PC-3 (cell line): ENCODE measurements around the gene ANTXR2. TPM values are rescaled to one million over a fixed set of nuclear protein-coding genes. Genes with fewer than 3 reads are reported as not detected.

ENCODE experiments used
- ATAC-seq: fragments of 200-7000 bp; cut with Tn5 transposase; 2 replicates; pipeline ENCODE4 v1.9.1; 2020; ENCODE audit warnings: mild to moderate bottlenecking, moderate library complexity
- BruUV-seq: library from RNA; stranded (reverse); fragments of 400-500 nt; replicated peaks from 2 replicates; lab custom pipeline; 2021; lab: Mats Ljungman, UMichigan
- CTCF ChIA-PET: fragments of 300-600 bp; sonication (Branson Sonifier 250); formaldehyde crosslinking; loops from one replicate; lab custom pipeline; 2022; ENCODE audit warnings: antibody characterized with exemption; lab: Charles Lee
- POLR2A ChIA-PET: fragments of 300-600 bp; sonication (Branson Sonifier 250); formaldehyde crosslinking; loops from one replicate; lab custom pipeline; 2022; ENCODE audit warnings: antibody characterized with exemption; ENCODE audit not compliant: unreplicated experiment; lab: Charles Lee
- DNase-seq: peaks from one replicate; pipeline ENCODE4 v3.0.0-alpha.2; 2015
- H2AFZ ChIP-seq: fragments of 300-600 bp; sonication (generic); 2 replicates; pipeline ENCODE4 v1.6.0; 2016; ENCODE audit warnings: antibody characterized with exemption, low read length
- H3F3A ChIP-seq: fragments of 300-600 bp; sonication (generic); one replicate; pipeline ENCODE4 v1.6.0; 2017; ENCODE audit warnings: antibody characterized with exemption, low read length, control low read depth, mild to moderate bottlenecking; ENCODE audit not compliant: unreplicated experiment
- H3K27ac ChIP-seq: fragments of 300-600 bp; sonication (generic); 2 replicates; pipeline ENCODE4 v1.5.1; 2016; ENCODE audit warnings: mild to moderate bottlenecking, low read length
- H3K27me3 ChIP-seq: fragments of 300-600 bp; sonication (generic); 2 replicates; pipeline ENCODE4 v1.6.1; 2016; ENCODE audit warnings: low read length, mixed read lengths
- H3K36me3 ChIP-seq: fragments of 300-600 bp; sonication (generic); 2 replicates; pipeline ENCODE4 v1.6.1; 2016; ENCODE audit warnings: low read depth, mixed run types, low read length, mixed read lengths
- H3K4me1 ChIP-seq: fragments of 300-600 bp; sonication (generic); 2 replicates; pipeline ENCODE4 v1.5.1; 2016; ENCODE audit warnings: low read length; ENCODE audit not compliant: insufficient read depth
- H3K4me2 ChIP-seq: fragments of 300-600 bp; sonication (generic); 2 replicates; pipeline ENCODE4 v1.6.0; 2016; ENCODE audit warnings: low read length
- H3K4me3 ChIP-seq: fragments of 300-600 bp; sonication (generic); 2 replicates; pipeline ENCODE4 v1.5.1; 2016; ENCODE audit warnings: mild to moderate bottlenecking, low read length, mixed read lengths
- H3K79me2 ChIP-seq: fragments of 300-600 bp; sonication (generic); 2 replicates; pipeline ENCODE4 v1.6.1; 2017; ENCODE audit warnings: low read length, mixed read lengths
- H3K9ac ChIP-seq: fragments of 300-600 bp; sonication (generic); 2 replicates; pipeline ENCODE4 v1.6.0; 2016; ENCODE audit warnings: mild to moderate bottlenecking, low read length
- H3K9me2 ChIP-seq: fragments of 300-600 bp; sonication (generic); replicated peaks from 2 replicates; pipeline ENCODE4 v1.6.1; 2016; ENCODE audit warnings: mixed run types, low read length, mixed read lengths
- H3K9me3 ChIP-seq: fragments of 300-600 bp; sonication (generic); 2 replicates; pipeline ENCODE4 v1.6.1; 2016; ENCODE audit warnings: low read length, mixed read lengths
- H4K20me1 ChIP-seq: fragments of 300-600 bp; sonication (generic); 2 replicates; pipeline ENCODE4 v1.6.1; 2016; ENCODE audit warnings: low read length, mixed read lengths
- CTCF ChIP-seq: fragments of 300-600 bp; sonication (generic); conservative IDR thresholded peaks from 2 replicates; pipeline ENCODE4 v1.5.1; 2017; ENCODE audit warnings: antibody characterized with exemption, low read depth, mild to moderate bottlenecking, low read length
- EZH2 ChIP-seq: fragments of 300-600 bp; sonication (generic); IDR thresholded peaks from one replicate; pipeline ENCODE4 v1.6.1; 2017; ENCODE audit warnings: antibody characterized with exemption, mild to moderate bottlenecking, low read length; ENCODE audit not compliant: unreplicated experiment
- EZH2phosphoT487 ChIP-seq: fragments of 300-600 bp; sonication (generic); IDR thresholded peaks from 2 replicates; pipeline ENCODE4 v1.6.1; 2018; ENCODE audit warnings: mild to moderate bottlenecking, antibody characterized with exemption, low read length, borderline replicate concordance
- intact Hi-C: fragments of 100-400 bp; cut with micrococcal nuclease; formaldehyde crosslinking; loops from 2 replicates; pipeline ENCODE4 v1.9.0; 2023
- total RNA-seq: library from RNA; depleted of rRNA; stranded (reverse); fragments of >200 nt; gene quantifications from 2 replicates; pipeline ENCODE4 v1.2.3, GENCODE V29; 2014

Gene ANTXR2
- total RNA-seq, 1 experiment from 2014 or later = 43.9 TPM

GRCh38 chr4:80085081-80085480, 12.1 kb upstream of the ANTXR2 start:
- no peaks in the 10 kb centered on the region for H3K79me2 ChIP-seq
- ChIA-PET CTCF (no interaction called here), POLR2A (no interaction called here)
- H3K4me1 ChIP-seq = no peaks in the 10 kb centered on the region
- H3K9me3 ChIP-seq = no peaks in the 10 kb centered on the region
- DNase-seq (no peak), ATAC-seq (no peak)
- H3K27ac ChIP-seq = no peak overlapping the region
- H3K9ac ChIP-seq = no peak overlapping the region
- H2AFZ ChIP-seq = no peak overlapping the region
- intact Hi-C loops = no loop called here
- H4K20me1 ChIP-seq = no peaks in the 10 kb centered on the region
- no peaks in the 10 kb centered on the region for H3F3A ChIP-seq
- H3K9me2 ChIP-seq = no peaks in the 10 kb centered on the region
- no peak overlapping the region for H3K4me2 ChIP-seq
- no peak overlapping the region for H3K4me3 ChIP-seq
- no peak for TF ChIP-seq EZH2
- no peak for TF ChIP-seq CTCF
- TF ChIP-seq EZH2phosphoT487 = no peak
- no TSS peak for BruUV-seq
- H3K27me3 ChIP-seq = no peaks in the 10 kb centered on the region
- no peaks in the 10 kb centered on the region for H3K36me3 ChIP-seq

GRCh38 chr4:80082693-80083092, 9.7 kb upstream of the ANTXR2 start:
- H3K9me2 ChIP-seq = no peaks in the 10 kb centered on the region
- no peak overlapping the region for H3K4me3 ChIP-seq
- H3F3A ChIP-seq = no peaks in the 10 kb centered on the region
- H3K27ac ChIP-seq = no peak overlapping the region
- DNase-seq (peak; percentile 40), ATAC-seq (peak; percentile 82)
- peaks cover 14% of the 10 kb centered on the region for H3K4me1 ChIP-seq
- H2AFZ ChIP-seq = no peak overlapping the region
- no peaks in the 10 kb centered on the region for H3K9me3 ChIP-seq
- ChIA-PET CTCF (no interaction called here), POLR2A (no interaction called here)
- H3K9ac ChIP-seq = no peak overlapping the region
- intact Hi-C loops = no loop called here
- H3K79me2 ChIP-seq = no peaks in the 10 kb centered on the region
- H3K36me3 ChIP-seq = no peaks in the 10 kb centered on the region
- H4K20me1 ChIP-seq = no peaks in the 10 kb centered on the region
- H3K27me3 ChIP-seq = no peaks in the 10 kb centered on the region
- no peak for TF ChIP-seq EZH2
- TF ChIP-seq EZH2phosphoT487 = no peak
- TF ChIP-seq CTCF = no peak
- BruUV-seq = no TSS peak
- no peak overlapping the region for H3K4me2 ChIP-seq

- intact Hi-C loops = no loop called here
- H3K36me3 ChIP-seq = no peaks in the 10 kb centered on the region
- H3K9me2 ChIP-seq = no peaks in the 10 kb centered on the region
- H2AFZ ChIP-seq = no peak overlapping the region
- ChIA-PET CTCF (no interaction called here), POLR2A (no interaction called here)
- no peak overlapping the region for H3K4me3 ChIP-seq
- H3K4me2 ChIP-seq = no peak overlapping the region
- peaks cover 17% of the 10 kb centered on the region for H3K4me1 ChIP-seq
- no peaks in the 10 kb centered on the region for H4K20me1 ChIP-seq
- no peaks in the 10 kb centered on the region for H3F3A ChIP-seq
- H3K9ac ChIP-seq = no peak overlapping the region
- BruUV-seq = no TSS peak
- no peaks in the 10 kb centered on the region for H3K27me3 ChIP-seq
- TF ChIP-seq EZH2 (no peak), EZH2phosphoT487 (no peak), CTCF (no peak)
- no peaks in the 10 kb centered on the region for H3K79me2 ChIP-seq
- DNase-seq (no peak), ATAC-seq (no peak)
- no peaks in the 10 kb centered on the region for H3K9me3 ChIP-seq
- H3K27ac ChIP-seq = no peak overlapping the region
These were observed 8.5 kb upstream of the ANTXR2 start for GRCh38 chr4:80081566-80081965.
